PC-9 (cell line): ENCODE measurements around the gene ZIC5. TPM values are rescaled to one million over a fixed set of nuclear protein-coding genes. Genes with fewer than 3 reads are reported as not detected.

Source experiments
- BruUV-seq: library from RNA; stranded (reverse); fragments of 400-500 nt; replicated peaks from 2 replicates; lab custom pipeline; 2021; lab: Mats Ljungman, UMichigan
- CTCF ChIA-PET: fragments of 300-600 bp; sonication (Branson Sonifier 250); formaldehyde crosslinking; loops from one replicate; lab custom pipeline; 2022; ENCODE audit warnings: antibody characterized with exemption; lab: Charles Lee
- POLR2A ChIA-PET: fragments of 300-600 bp; sonication (Branson Sonifier 250); formaldehyde crosslinking; loops from one replicate; lab custom pipeline; 2022; ENCODE audit warnings: antibody characterized with exemption; ENCODE audit not compliant: unreplicated experiment; lab: Charles Lee
- DNase-seq, 2 experiments: peaks; one replicate each; pipeline versions ENCODE4 v3.0.0 to v3.0.0-alpha.2; 2015 to 2022; ENCODE audit warnings: mixed read lengths in 1 of 2
- H2AFZ ChIP-seq: fragments of 200-600 bp; sonication (generic); 2 replicates; pipeline ENCODE4 v1.8.1; 2017; ENCODE audit warnings: antibody characterized with exemption
- H3F3A ChIP-seq: fragments of 200-600 bp; sonication (generic); 2 replicates; pipeline ENCODE4 v1.8.1; 2017; ENCODE audit warnings: antibody characterized with exemption, mild to moderate bottlenecking, low read depth; ENCODE audit not compliant: insufficient read depth
- H3K27ac ChIP-seq: fragments of 200-600 bp; sonication (generic); 2 replicates; pipeline ENCODE4 v1.6.1; 2016; ENCODE audit warnings: mixed run types
- H3K27me3 ChIP-seq: fragments of 200-600 bp; sonication (generic); 2 replicates; pipeline ENCODE4 v1.6.1; 2016; ENCODE audit warnings: low read depth, mixed run types; ENCODE audit not compliant: insufficient read depth
- H3K36me3 ChIP-seq: fragments of 200-600 bp; sonication (generic); 2 replicates; pipeline ENCODE4 v1.6.1; 2016; ENCODE audit warnings: low read depth, mixed run types
- H3K4me1 ChIP-seq: fragments of 200-600 bp; sonication (generic); replicated peaks from 2 replicates; pipeline ENCODE4 v1.6.1; 2016; ENCODE audit warnings: mixed run types; ENCODE audit not compliant: insufficient read depth
- H3K4me2 ChIP-seq: fragments of 200-600 bp; sonication (generic); 2 replicates; pipeline ENCODE4 v1.6.1; 2017; ENCODE audit warnings: mixed run types
- H3K4me3 ChIP-seq: fragments of 200-600 bp; sonication (generic); 2 replicates; pipeline ENCODE4 v1.6.1; 2016; ENCODE audit warnings: mixed run types
- H3K79me2 ChIP-seq: fragments of 200-600 bp; sonication (generic); 2 replicates; pipeline ENCODE4 v1.6.1; 2017; ENCODE audit warnings: low read depth, mixed run types
- H3K9me2 ChIP-seq: fragments of 200-600 bp; sonication (generic); 2 replicates; pipeline ENCODE4 v1.8.1; 2017; ENCODE audit warnings: mild to moderate bottlenecking; ENCODE audit not compliant: insufficient read depth
- H3K9me3 ChIP-seq: fragments of 200-600 bp; sonication (generic); 2 replicates; pipeline ENCODE4 v1.8.1; 2016; ENCODE audit warnings: low read depth; ENCODE audit not compliant: insufficient read depth
- H4K20me1 ChIP-seq: fragments of 200-600 bp; sonication (generic); 2 replicates; pipeline ENCODE4 v1.8.1; 2017; ENCODE audit not compliant: insufficient read depth
- EZH2 ChIP-seq: fragments of 200-600 bp; sonication (generic); IDR thresholded peaks from 2 replicates; pipeline ENCODE4 v1.8.0; 2017; ENCODE audit warnings: antibody characterized with exemption, low read depth
- intact Hi-C: fragments of 100-400 bp; cut with micrococcal nuclease; formaldehyde crosslinking; loops from one replicate; pipeline ENCODE4 v1.10.0; 2022; ENCODE audit not compliant: unreplicated experiment
- total RNA-seq: library from RNA; stranded (reverse); gene quantifications from 2 replicates; pipeline ENCODE4 v1.2.3, GENCODE V29; 2021
- TF ChIP-seq, protein P1 (sequence below): fragments of 200-600 bp; sonication (generic); conservative IDR thresholded peaks from 2 replicates; pipeline ENCODE4 v1.6.1; 2017; ENCODE audit warnings: mixed run types, antibody characterized with exemption, mild to moderate bottlenecking, moderate library complexity

ZIC5 gene
- total RNA-seq, 1 experiment from 2014 or later, result 0.61 TPM

DNA sequence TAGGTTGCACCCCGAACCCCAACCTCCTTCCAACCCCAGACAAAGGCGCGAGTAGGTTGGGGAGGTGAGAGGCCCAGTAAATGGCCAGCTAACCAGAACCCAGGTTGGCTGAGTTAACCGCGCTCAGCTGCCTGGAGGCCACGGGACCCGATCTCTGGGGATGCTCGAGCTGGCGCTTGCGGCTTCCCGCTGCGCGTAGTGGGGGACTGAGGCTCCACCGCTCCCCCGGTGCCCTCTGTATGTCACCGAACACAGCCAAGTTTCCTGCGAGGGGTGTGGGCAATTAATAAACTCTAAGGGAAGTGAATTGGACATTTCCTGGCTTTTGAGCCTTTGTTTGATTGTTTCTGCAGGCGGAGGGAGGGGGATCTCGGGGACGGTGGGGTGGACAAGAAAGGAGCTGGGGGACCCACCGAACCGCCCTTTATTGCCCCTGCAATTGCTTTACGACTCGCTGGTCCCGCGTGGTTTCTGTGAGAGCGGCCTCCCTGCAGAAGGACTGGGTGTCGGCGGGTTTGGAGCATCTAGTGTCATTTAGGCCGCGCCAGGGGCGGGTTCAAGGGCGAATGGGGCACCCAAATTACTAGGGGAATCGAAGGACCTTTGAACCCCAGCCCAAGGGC is 3.5 kb upstream of the ZIC5 start:
- Histone ChIP-seq H2AFZ (no peak overlapping the region), H3K4me2 (no peak overlapping the region), H3K9me3 (no peaks in the 10 kb centered on the region), H3K4me1 (peaks cover 7% of the 10 kb centered on the region), H3K27ac (no peak overlapping the region), H3F3A (peaks cover 14% of the 10 kb centered on the region; the same call in 1 of the 2 replicates), H3K79me2 (no peaks in the 10 kb centered on the region), H3K27me3 (no peaks in the 10 kb centered on the region), H3K4me3 (no peak overlapping the region), H3K36me3 (no peaks in the 10 kb centered on the region), H4K20me1 (no peaks in the 10 kb centered on the region), H3K9me2 (no peaks in the 10 kb centered on the region)
- intact Hi-C loops, result no loop called here
- no peak for DNase-seq
- ChIA-PET CTCF (no interaction called here), POLR2A (no interaction called here)
- BruUV-seq, result no TSS peak
- TF ChIP-seq, protein P1, sequence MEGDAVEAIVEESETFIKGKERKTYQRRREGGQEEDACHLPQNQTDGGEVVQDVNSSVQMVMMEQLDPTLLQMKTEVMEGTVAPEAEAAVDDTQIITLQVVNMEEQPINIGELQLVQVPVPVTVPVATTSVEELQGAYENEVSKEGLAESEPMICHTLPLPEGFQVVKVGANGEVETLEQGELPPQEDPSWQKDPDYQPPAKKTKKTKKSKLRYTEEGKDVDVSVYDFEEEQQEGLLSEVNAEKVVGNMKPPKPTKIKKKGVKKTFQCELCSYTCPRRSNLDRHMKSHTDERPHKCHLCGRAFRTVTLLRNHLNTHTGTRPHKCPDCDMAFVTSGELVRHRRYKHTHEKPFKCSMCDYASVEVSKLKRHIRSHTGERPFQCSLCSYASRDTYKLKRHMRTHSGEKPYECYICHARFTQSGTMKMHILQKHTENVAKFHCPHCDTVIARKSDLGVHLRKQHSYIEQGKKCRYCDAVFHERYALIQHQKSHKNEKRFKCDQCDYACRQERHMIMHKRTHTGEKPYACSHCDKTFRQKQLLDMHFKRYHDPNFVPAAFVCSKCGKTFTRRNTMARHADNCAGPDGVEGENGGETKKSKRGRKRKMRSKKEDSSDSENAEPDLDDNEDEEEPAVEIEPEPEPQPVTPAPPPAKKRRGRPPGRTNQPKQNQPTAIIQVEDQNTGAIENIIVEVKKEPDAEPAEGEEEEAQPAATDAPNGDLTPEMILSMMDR, result no peak
- TF ChIP-seq EZH2, result no peak

DNA sequence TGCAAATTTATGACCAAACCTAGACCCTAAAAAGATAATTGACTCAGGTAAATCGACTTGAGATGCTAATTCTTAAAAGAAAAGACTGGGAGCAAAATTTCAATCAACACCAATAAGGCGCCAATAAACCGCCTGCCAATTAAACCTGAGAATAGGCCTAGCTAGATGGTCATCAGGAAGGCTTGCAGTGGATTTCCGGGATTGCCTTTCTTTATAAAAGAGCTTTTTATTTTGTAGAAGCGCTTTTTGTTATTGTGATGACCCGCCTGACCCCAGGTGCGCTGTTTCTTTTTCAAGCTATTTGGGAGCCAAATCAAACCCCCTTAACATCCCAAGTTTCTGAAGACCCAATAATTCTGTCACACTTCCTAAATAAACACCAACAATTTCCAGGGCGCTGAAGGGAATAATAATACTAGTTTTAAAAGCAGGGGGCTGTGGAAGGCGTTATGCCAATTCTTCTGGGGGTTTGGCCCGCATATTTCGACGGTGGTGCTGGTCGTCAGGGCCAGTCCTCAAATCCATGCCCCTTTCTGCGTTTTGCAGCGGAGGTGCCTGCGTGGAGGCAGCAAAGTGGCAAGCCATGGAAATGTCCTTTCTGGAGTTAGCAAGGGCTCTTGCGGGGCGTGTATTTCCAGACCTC is 2.9 kb upstream of the ZIC5 start:
- Histone ChIP-seq H3K4me1 (peaks cover 7% of the 10 kb centered on the region), H3K9me3 (no peaks in the 10 kb centered on the region), H3K79me2 (peaks cover 6% of the 10 kb centered on the region), H3K27ac (no peak overlapping the region), H3K4me2 (no peak overlapping the region), H3K4me3 (no peak overlapping the region), H3K9me2 (no peaks in the 10 kb centered on the region), H3F3A (peaks cover 18% of the 10 kb centered on the region; the same call in 1 of the 2 replicates), H4K20me1 (no peaks in the 10 kb centered on the region), H3K27me3 (no peaks in the 10 kb centered on the region), H3K36me3 (no peaks in the 10 kb centered on the region), H2AFZ (no peak overlapping the region)
- ChIA-PET POLR2A (no interaction called here), CTCF (no interaction called here)
- intact Hi-C loops, result no loop called here
- TF ChIP-seq EZH2, result no peak
- TF ChIP-seq, protein P1, result no peak
- DNase-seq, result no peak
- no TSS peak for BruUV-seq

DNA sequence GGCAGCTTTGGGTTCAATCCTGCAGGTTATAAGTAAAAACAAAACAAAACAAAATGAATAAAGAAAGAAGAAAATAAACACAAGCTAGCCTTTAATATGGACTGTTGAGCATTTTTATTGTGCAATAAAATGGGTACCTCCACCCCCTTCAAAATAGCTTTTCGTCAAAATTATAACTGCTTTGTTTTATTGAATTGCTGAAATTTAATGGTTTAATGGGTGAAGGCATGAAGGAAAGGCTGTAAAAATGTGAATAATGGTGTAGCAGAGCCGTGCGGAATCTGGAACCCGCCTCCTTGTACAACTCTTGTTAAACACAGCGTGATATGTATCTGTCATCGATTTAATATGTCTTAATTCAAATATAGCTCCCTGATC is 2.2 kb upstream of the ZIC5 start:
- H3K4me2 ChIP-seq, result no peak overlapping the region
- H3K36me3 ChIP-seq, result no peaks in the 10 kb centered on the region
- ChIA-PET CTCF (no interaction called here), POLR2A (no interaction called here)
- peaks cover 18% of the 10 kb centered on the region; the same call in 1 of the 2 replicates for H3F3A ChIP-seq
- peaks cover 2% of the 10 kb centered on the region for H3K4me1 ChIP-seq
- no peaks in the 10 kb centered on the region for H3K27me3 ChIP-seq
- no peaks in the 10 kb centered on the region for H3K9me2 ChIP-seq
- no peak overlapping the region for H3K27ac ChIP-seq
- DNase-seq, result no peak
- peaks cover 13% of the 10 kb centered on the region for H3K79me2 ChIP-seq
- no peaks in the 10 kb centered on the region for H3K9me3 ChIP-seq
- no peaks in the 10 kb centered on the region for H4K20me1 ChIP-seq
- H3K4me3 ChIP-seq, result no peak overlapping the region
- no peak overlapping the region for H2AFZ ChIP-seq
- BruUV-seq, result no TSS peak
- intact Hi-C loops, result no loop called here
- no peak for TF ChIP-seq EZH2
- TF ChIP-seq, protein P1, result no peak
